B cell (primary cell): ENCODE results near the gene CDK5RAP1.

Experiments
- CTCF ChIP-seq: fragments of 200-600 bp; IDR thresholded peaks from one replicate; pipeline ENCODE4 v1.8.0; 2022; ENCODE audit warnings: antibody characterized with exemption, mild to moderate bottlenecking
- EZH2 ChIP-seq: IDR thresholded peaks from 2 replicates; pipeline ENCODE4 v1.6.1; 2012; ENCODE audit warnings: borderline replicate concordance, low read depth, mild to moderate bottlenecking, moderate library complexity, low read length; ENCODE audit not compliant: insufficient read depth, poor library complexity, severe bottlenecking

DNA sequence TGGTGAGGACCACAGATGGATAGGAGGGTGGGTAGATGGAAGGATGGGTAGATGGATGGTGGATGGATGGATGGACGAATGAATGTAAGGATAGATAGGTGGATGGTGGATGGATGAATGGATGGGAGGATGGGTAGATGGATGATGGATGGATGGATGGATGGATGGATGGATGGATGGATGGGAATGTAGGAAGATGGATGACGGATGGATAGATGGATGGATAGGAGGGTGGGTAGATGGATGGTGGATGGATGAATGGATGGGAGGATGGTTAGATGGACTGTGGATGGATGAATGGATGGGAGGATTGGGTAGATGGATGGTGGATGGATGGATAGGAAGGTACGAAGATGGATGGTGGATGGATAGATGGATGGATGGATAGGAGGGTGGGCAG, 67.2 kb downstream of the CDK5RAP1 start:
- TF ChIP-seq CTCF (no peak), EZH2 (no peak)
